ENCODE results near the gene IL26. TPM values are rescaled to one million over a fixed set of nuclear protein-coding genes. Genes with fewer than 3 reads are reported as not detected.

Gene IL26
- total and polyA plus RNA-seq, 2 of the 4 experiments (the other 2 are of a cell fraction) = not detected

GRCh38 chr12:68270358-68270757 is 44.7 kb upstream of the IL26 start:
- TF ChIP-seq MXI1 (IDR thresholded peaks at IDR 0.05; ENCODE audit: borderline replicate concordance, low read depth, low read length) = no peak
- no peak for TF ChIP-seq RFX5 (IDR thresholded peaks at IDR 0.05; ENCODE audit: low read depth, low read length)
- TF ChIP-seq MAZ (IDR thresholded peaks at IDR 0.05; ENCODE audit: borderline replicate concordance, low read depth, low read length) = no peak
- TF ChIP-seq, protein P1, sequence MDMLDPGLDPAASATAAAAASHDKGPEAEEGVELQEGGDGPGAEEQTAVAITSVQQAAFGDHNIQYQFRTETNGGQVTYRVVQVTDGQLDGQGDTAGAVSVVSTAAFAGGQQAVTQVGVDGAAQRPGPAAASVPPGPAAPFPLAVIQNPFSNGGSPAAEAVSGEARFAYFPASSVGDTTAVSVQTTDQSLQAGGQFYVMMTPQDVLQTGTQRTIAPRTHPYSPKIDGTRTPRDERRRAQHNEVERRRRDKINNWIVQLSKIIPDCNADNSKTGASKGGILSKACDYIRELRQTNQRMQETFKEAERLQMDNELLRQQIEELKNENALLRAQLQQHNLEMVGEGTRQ (IDR thresholded peaks at IDR 0.05; ENCODE audit: low read depth, low read length) = no peak
- H3K23ac ChIP-seq (ENCODE audit: low read depth, low read length) = no peak overlapping the region
- intact Hi-C loops (cut with micrococcal nuclease) (no loop called here), dilution Hi-C loops (cut with HindIII; ENCODE audit: low sequenced_read_pairs, unreplicated experiment) (no loop called here), in situ Hi-C loops (cut with MboI; ENCODE audit: low sequenced_read_pairs) (no loop called here)
- no peaks in the 10 kb centered on the region for H3K9me3 ChIP-seq (ENCODE audit: control insufficient read depth, insufficient read depth, low read length)
- H3K4ac ChIP-seq (ENCODE audit: low read depth, low read length) = no peak overlapping the region
- no peaks in the 10 kb centered on the region for H3K27me3 ChIP-seq (ENCODE audit: control insufficient read depth, insufficient read depth, low read length)
- H2AFZ ChIP-seq (replicated peaks; ENCODE audit: low read length, poor library complexity) = no peak overlapping the region
- H2AK5ac ChIP-seq (ENCODE audit: low read depth, low read length) = no peak overlapping the region
- no peak overlapping the region for H3K4me2 ChIP-seq (ENCODE audit: low read depth, low read length)
- peaks cover 9% of the 10 kb centered on the region for H3K4me1 ChIP-seq (ENCODE audit: control insufficient read depth, insufficient read depth, low read length)
- ChIA-PET CTCF (no interaction called here), POLR2A (ENCODE audit: unreplicated experiment) (no interaction called here)
- H2BK20ac ChIP-seq (ENCODE audit: low read depth, low read length) = no peak overlapping the region
- H3K56ac ChIP-seq (ENCODE audit: extremely low read depth, insufficient read depth, low read length) = no peak overlapping the region
- H4K20me1 ChIP-seq (ENCODE audit: insufficient read depth, low read length) = no peaks in the 10 kb centered on the region
- no peak overlapping the region for H2BK15ac ChIP-seq (ENCODE audit: low read depth, low read length)
- H4K8ac ChIP-seq (ENCODE audit: low read depth in 2 of 2, low read length in 2 of 2) = no peak overlapping the region; a peak in 1 of 4 replicates
- ATAC-seq (ENCODE audit: low read depth) (no peak), DNase-seq (no peak)
- H3K14ac ChIP-seq (replicated peaks; ENCODE audit: low read depth, low read length) = 0 out of 2 replicates have a peak overlapping the region, but pooled peaks have one; percentile 41
- no peaks in the 10 kb centered on the region for H3K9me1 ChIP-seq (ENCODE audit: insufficient read depth, low read length)
- H4K5ac ChIP-seq (ENCODE audit: low read depth, low read length) = no peak overlapping the region
- no CpG with 5 or more reads among the region's 3 CpGs for WGBS, 2 experiments (ENCODE audit: extremely low coverage in 2 of 2, insufficient read length in 1 of 2)
- no peak overlapping the region for H2BK120ac ChIP-seq (ENCODE audit: low read depth, low read length)
- no peak overlapping the region for H2AK9ac ChIP-seq (replicated peaks; ENCODE audit: low read depth, low read length, poor library complexity)
- no peaks in the 10 kb centered on the region for H3K79me1 ChIP-seq (ENCODE audit: low read depth in 1 of 2, low read length in 2 of 2)
- no TSS peak for BruUV-seq (replicated peaks)
- H4K91ac ChIP-seq (ENCODE audit: insufficient read depth, low read depth, low read length) = peak overlapping the region; percentile 38; the same call in 1 of the 2 replicates
- H3K36me3 ChIP-seq (ENCODE audit: control insufficient read depth, insufficient read depth, low read length) = no peaks in the 10 kb centered on the region
- no peak overlapping the region for H3K27ac ChIP-seq (ENCODE audit: insufficient read depth, low read length)
- no peak overlapping the region for H3K4me3 ChIP-seq (ENCODE audit: insufficient read depth, low read depth, low read length)
- no peak overlapping the region for H3K9ac ChIP-seq (ENCODE audit: low read depth, low read length)
- no peak overlapping the region; the same call in 1 of the 2 replicates for H3K18ac ChIP-seq (ENCODE audit: low read depth, low read length)
- no peak overlapping the region for H2BK5ac ChIP-seq (ENCODE audit: low read depth, low read length, poor library complexity, severe bottlenecking)
